Stimulated activated CD4-positive, alpha-beta T cell treated with anti-CD3 and anti-CD28 coated beads, Interleukin-4, amount 100 ng/mL, for 4 hours (primary cell): ENCODE results near the gene STK33.

Source experiments
- DNase-seq, 2 experiments: peaks; one replicate each; pipeline ENCODE4 v3.0.0-alpha.2; 2020

The STK33 gene

GRCh38 chr11:8601376-8602133 lies 7.5 kb upstream of the STK33 start:
- no peak for DNase-seq

DNA sequence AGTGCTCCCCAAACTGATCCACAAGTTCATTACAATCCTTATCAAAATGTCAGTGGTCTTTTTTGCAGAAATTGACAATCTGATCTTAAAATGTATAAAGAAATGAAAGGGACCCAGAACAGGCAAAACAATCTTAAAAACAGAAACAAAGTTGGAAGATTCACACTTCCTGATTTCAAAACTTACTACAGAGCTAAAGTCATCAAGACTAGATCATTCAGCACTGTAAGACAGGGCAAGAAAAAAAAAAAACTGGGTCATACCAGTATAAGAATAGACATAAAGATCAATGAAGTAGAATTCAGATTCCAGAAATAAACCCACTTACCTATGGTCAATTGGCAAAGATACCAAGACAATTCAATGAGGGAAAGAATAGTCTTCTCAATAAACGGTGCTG lies 4.5 kb upstream of the STK33 start:
- no peak for DNase-seq

DNA sequence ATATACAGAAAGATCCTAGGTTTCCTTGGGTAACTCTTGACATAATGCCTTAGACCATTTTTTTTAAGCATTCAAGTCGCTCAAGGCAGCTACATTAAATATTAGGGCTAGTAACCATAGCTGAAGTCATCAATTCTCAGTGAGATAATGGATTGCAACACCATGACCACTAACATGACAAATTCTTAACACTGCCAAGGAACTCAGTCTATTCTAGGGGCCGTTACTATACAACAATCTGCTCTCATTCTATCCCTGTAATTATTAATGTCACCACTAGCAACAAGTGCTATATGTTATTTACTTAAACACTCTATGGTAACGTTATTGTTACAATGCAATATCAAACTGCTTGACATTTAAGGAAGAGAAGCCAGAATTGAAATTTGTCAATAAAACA lies 3.2 kb upstream of the STK33 start:
- no peak for DNase-seq

DNA sequence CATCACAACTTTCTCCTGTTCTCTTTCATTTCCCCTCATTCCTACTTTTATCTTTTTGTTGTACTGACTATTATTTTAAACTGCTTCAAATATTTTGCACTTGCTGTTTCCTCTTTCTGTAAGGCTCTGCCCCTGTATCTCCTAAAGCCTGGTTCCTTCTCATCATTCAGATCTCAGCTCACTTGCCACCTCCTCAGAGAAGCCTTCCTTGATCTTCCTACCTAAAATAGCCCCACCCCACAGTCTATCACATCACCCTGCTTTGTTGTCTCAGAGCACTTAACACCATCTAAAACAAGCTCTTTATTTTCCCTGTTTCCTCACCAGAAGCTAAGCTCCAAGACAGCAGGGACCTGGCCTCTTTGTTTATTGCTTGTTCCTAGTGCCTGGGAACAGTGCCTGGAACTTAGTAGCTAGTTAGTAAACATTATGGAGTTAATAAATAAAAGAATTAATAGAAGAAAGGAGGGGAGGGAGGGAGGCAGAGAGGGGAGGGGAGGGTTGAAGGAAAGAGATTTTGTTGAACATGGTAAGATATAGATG lies 2.5 kb upstream of the STK33 start:
- DNase-seq, result no peak

- no peak for DNase-seq
These were observed 573 bp downstream of the STK33 start for GRCh38 chr11:8593455-8593854.

- no peak for DNase-seq
These were observed 6.1 kb downstream of the STK33 start for GRCh38 chr11:8587915-8588314.

GRCh38 chr11:8586805-8587204 lies 7.2 kb downstream of the STK33 start:
- DNase-seq, result no peak

DNA sequence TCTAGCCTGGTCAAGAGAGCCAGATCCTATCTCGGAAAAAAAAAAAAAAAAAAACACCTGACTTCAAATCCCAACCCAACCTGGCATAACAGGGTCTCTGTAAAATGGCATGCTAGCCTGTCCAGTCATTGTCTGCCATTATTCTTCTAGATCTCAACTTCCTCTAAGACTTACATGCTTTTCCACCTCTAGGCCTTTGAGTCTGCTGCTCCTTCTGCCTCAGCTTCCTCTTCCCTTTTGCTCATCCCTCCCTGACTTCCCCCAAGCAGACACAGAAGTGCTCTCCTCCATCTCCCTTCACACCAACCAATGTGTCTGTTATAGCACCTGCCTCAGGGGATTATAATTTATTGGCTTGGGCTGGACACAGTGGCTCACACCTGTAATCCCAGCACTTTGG lies 7.8 kb downstream of the STK33 start:
- no peak for DNase-seq

- DNase-seq, result no peak
These were observed 9.5 kb downstream of the STK33 start for GRCh38 chr11:8584511-8584910.

DNA sequence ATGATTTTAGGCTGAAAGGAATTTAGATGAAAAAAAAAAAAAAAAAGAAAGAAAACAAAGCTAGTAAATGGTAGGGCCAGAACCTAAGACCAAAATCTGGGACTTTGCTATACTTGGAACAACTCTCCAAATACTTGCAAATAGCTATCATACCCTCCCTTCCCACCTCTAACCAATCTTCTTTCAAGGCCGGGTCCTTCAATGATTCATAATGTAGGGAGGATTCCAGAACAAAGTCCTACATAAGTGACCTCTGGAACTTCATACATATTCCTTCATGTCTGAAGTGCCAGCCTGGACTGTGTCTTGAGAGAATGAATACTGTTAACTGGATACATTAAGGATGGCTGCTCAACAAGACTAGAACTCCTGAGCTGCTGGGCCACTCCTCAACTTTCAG lies 9.9 kb downstream of the STK33 start:
- DNase-seq, result no peak

- no peak for DNase-seq
These were observed 12.7 kb downstream of the STK33 start for GRCh38 chr11:8581300-8581699.

DNA sequence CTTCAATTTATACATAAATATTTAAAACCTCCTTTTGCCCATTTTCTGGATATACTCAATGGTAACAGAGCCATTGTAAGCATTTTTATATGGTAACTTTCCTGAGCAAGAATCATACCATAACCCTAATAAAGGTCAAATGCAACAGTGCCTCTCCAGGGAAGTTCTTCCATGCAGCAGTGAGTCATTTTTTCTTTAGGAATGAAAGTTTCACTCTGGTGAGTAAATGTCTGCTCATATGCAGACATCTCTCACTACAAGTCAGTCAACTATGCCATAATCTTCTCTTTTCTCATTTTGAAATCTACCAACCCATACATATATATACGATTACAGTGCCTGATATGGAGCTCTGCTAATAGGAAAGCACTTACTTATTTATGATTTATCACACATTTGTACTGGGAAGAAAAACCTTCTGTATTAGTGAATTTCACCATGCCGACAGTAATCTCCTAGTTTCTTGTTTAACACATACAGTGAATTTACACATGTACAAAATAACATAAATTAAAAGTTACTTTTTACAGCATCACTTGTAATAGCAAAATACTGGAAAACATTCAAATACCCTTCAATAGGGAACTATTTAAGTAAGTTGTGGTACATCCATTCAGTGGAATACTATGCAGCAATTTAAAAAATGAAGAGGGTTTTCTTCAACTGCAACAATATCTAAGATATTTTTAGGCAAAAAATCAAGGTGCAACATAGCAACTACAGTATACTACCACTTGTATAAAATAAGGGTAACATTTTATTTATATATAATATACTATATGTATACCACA lies 16.0 kb downstream of the STK33 start:
- DNase-seq, result no peak

GRCh38 chr11:8574798-8575197 lies 19.2 kb downstream of the STK33 start:
- DNase-seq, result no peak

GRCh38 chr11:8573777-8574176 lies 20.3 kb downstream of the STK33 start:
- no peak for DNase-seq

DNA sequence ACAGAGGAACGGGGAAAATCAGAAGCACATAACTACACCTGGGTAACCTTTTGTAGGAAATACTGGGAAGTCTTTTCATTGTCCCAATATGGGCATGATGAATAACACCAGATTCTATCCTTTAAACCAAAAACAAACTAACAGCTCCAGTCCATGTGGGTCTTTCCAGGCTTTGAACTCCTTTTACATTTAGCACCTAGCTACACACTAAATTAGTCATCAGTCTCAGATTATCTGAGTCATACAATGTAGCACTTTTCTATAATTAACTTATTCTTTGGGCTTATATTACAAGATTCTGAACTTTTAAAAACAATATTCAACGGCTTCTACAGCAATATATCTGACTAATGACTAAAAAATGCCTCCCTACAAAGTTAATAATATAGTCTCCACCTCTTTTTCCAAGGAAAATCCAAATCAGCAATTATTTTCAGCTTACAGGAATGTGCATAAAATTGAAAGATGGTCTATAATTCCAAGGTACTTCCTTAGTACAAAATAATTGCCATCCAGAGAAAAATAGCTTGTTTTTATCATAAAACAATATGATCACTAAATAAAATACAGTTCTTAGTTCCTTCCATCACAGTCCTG lies 26.3 kb downstream of the STK33 start:
- no peak for DNase-seq

- no peak for DNase-seq
These were observed 27.3 kb downstream of the STK33 start for GRCh38 chr11:8566613-8567210.

DNA sequence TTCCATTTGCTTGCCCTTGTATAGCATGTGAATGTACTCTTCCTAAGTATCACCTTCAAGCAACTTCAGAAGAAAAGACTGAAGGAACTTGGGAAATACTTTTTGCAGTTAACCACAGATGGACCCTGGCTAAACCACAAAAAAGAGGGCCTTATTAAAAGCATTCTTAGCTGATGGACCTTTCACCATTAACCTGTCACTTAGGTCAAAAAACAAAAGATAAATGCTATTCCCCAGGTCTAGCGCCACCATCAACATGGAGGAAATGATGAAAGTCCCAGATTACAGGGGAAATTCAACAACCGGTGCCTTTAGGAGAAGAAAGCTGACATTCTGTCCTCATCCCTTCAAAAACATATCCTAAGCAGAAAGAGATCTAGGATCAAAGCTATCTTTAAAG lies 29.5 kb downstream of the STK33 start:
- DNase-seq, result no peak

DNA sequence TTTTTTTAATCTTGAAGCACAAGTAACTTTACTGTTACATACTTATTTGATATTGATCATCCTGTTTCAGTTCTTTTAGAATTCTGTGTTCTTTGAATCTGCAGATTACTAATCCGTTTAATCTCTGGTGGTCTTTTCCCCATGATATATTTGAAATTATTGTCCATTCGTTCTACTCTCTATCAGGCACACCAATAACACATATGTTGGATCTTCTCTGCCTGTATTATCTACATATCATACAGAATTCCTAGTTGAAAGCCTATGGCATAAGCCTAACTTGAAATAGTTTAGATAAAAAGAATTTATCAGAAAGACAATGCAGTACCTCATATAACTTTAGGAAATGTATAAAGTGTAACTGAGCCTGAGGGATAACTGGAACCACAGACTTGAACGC lies 32.6 kb downstream of the STK33 start:
- no peak for DNase-seq

- DNase-seq, result no peak
These were observed 35.6 kb downstream of the STK33 start for GRCh38 chr11:8558436-8558835.

GRCh38 chr11:8545698-8546366 lies 48.2 kb downstream of the STK33 start:
- DNase-seq, result no peak

DNA sequence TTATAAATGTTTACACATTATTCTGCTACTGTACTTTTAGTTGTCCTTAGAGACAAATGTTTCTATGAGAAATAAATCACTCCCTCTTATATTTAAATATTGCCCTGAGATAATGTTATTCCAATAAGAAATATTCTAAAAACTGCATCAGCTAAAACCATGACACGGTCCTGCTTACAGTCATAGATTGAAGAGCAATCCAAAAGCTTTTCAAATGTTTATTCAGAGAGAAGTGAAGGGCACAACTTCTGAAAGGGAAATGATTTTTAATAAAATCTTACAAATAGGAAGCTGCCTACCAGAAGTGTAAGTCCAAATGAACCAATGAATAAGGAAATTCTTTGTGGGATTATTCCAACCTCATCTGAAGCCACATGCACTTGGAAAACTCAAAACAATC lies 49.2 kb downstream of the STK33 start:
- no peak for DNase-seq

GRCh38 chr11:8543278-8543677 lies 50.8 kb downstream of the STK33 start:
- DNase-seq, result no peak

- no peak for DNase-seq
These were observed 52.6 kb downstream of the STK33 start for GRCh38 chr11:8541448-8541847.
